Natural killer cell (primary cell): Measurements from ENCODE around the gene L3HYPDH. TPM values are rescaled to one million over a fixed set of nuclear protein-coding genes. Genes with fewer than 3 reads are reported as not detected.

Experiments
- ATAC-seq, 3 donors: fragments of 150-1000 bp in 2 of 3; fragments of 200-7000 bp in 1 of 3; cut with Tn5 transposase; 1 replicate in 1 of 3; 2 replicates in 2 of 3; pipeline ENCODE4 v1.10.0; 2021; ENCODE audit warnings: mild to moderate bottlenecking in 2 of 3, moderate library complexity in 2 of 3
- DNase-seq, 2 donors: peaks; one replicate each; pipeline versions ENCODE4 v3.0.0 to v3.0.0-alpha.2; 2013 to 2021; ENCODE audit warnings: mixed read lengths in 1 of 2
- H3K27ac ChIP-seq: one replicate; pipeline ENCODE4 v1.5.1; 2013; ENCODE audit warnings: mild to moderate bottlenecking, low read length
- H3K27me3 ChIP-seq: one replicate; pipeline ENCODE4 v1.6.1; 2013; ENCODE audit warnings: low read length; ENCODE audit not compliant: control insufficient read depth, insufficient read depth
- H3K36me3 ChIP-seq: one replicate; pipeline ENCODE4 v1.6.1; 2013; ENCODE audit warnings: low read length; ENCODE audit not compliant: control insufficient read depth, insufficient read depth
- H3K4me1 ChIP-seq: one replicate; pipeline ENCODE4 v1.6.1; 2013; ENCODE audit warnings: low read length; ENCODE audit not compliant: control insufficient read depth, insufficient read depth
- H3K4me3 ChIP-seq: one replicate; pipeline ENCODE4 v1.5.1; 2013; ENCODE audit warnings: low read length
- H3K9me3 ChIP-seq: one replicate; pipeline ENCODE4 v1.6.1; 2013; ENCODE audit warnings: low read length; ENCODE audit not compliant: control insufficient read depth, insufficient read depth
- H3K27ac Mint-ChIP-seq, 2 donors: one replicate each; pipeline ENCODE4 v1.8.0; 2022; ENCODE audit warnings: mild to moderate bottlenecking in 2 of 2, mixed read lengths in 2 of 2, moderate library complexity in 1 of 2
- H3K27me3 Mint-ChIP-seq, 2 donors: one replicate each; pipeline ENCODE4 v1.8.0; 2022; ENCODE audit warnings: low read depth in 2 of 2, mixed read lengths in 2 of 2
- H3K36me3 Mint-ChIP-seq: one replicate; pipeline ENCODE4 v1.8.0; 2022; ENCODE audit warnings: mixed read lengths
- H3K4me1 Mint-ChIP-seq, 2 donors: one replicate each; pipeline ENCODE4 v1.8.0; 2022; ENCODE audit warnings: mixed read lengths in 2 of 2
- H3K4me3 Mint-ChIP-seq: one replicate; pipeline ENCODE4 v1.8.0; 2022; ENCODE audit warnings: mild to moderate bottlenecking, moderate library complexity, mixed read lengths
- H3K9me3 Mint-ChIP-seq, 2 donors: one replicate each; pipeline ENCODE4 v1.8.0; 2022; ENCODE audit warnings: mixed read lengths in 2 of 2
- CTCF ChIP-seq: fragments of 200-600 bp; IDR thresholded peaks from one replicate; pipeline ENCODE4 v1.8.0; 2022; ENCODE audit warnings: antibody characterized with exemption
- WGBS: methylation state at CpG from one replicate; pipeline ENCODE4 v1.1.7; 2013; ENCODE audit warnings: missing lambda C conversion rate; ENCODE audit not compliant: insufficient coverage; 5-methylcytosine and 5-hydroxymethylcytosine counted together
- intact Hi-C: fragments of 100-400 bp; cut with micrococcal nuclease; formaldehyde crosslinking; loops from one replicate; pipeline ENCODE4 v1.14.2; 2022
- total RNA-seq, 4 donors: library from RNA; stranded (reverse); fragments of 120-200 nt in 1 of 4; gene quantifications; one replicate each; pipeline versions ENCODE4 v1.2.3 to v1.2.4, GENCODE V29; 2013 to 2022

L3HYPDH gene
- total RNA-seq, 3 donors from 2014 or later (not counting 1 experiment from before 2014, with no cell fraction given) = 13.3 to 18.8 (median 16.5) TPM

DNA sequence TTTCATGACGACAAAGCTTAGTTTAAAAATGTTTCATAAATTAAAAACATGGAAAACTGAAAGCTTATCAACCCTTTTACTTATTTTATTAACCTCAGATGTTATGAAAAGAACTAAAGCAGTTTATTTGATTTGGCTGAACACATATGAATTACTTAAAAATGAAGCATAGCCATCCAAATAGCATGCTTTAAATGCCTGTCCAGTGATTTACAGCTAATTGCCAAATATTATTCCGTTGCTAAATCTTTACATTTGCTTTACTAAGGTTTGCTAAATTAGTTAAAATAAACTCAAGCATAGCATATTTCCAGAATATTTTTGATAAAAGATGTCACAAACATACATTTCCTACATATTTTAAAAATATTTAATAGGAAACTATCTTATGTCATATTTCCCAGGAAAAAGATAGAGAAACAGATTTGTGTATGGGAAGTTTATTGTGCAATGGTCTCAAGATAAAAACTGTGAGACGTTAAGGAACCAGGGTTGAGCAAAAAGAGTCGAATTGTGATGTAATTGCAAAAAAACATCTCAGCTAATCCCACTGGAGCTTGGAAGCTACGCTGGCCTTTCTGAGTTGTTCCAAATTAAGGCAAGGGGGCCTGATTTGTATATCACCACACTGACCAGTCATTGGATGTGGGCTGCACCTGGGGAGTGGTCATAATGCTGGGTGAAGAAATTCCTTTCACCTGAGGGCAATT, 44.8 kb downstream of the L3HYPDH start:
- no peaks in the 10 kb centered on the region for H3K36me3 ChIP-seq
- no peak overlapping the region for H3K4me3 ChIP-seq
- no peaks in the 10 kb centered on the region for H3K36me3 Mint-ChIP-seq
- H3K4me3 Mint-ChIP-seq = no peak overlapping the region
- ATAC-seq (no peak), DNase-seq (no peak)
- intact Hi-C loops = no loop called here
- no peaks in the 10 kb centered on the region for H3K27me3 Mint-ChIP-seq
- H3K27ac Mint-ChIP-seq = no peak overlapping the region
- no peaks in the 10 kb centered on the region for H3K9me3 Mint-ChIP-seq
- H3K27ac ChIP-seq = no peak overlapping the region
- H3K4me1 ChIP-seq = no peaks in the 10 kb centered on the region
- 95% methylated on average over 4 of the region's 5 CpGs for WGBS
- H3K27me3 ChIP-seq = no peaks in the 10 kb centered on the region
- H3K4me1 Mint-ChIP-seq = no peaks in the 10 kb centered on the region
- no peak for TF ChIP-seq CTCF
- H3K9me3 ChIP-seq = no peaks in the 10 kb centered on the region

DNA sequence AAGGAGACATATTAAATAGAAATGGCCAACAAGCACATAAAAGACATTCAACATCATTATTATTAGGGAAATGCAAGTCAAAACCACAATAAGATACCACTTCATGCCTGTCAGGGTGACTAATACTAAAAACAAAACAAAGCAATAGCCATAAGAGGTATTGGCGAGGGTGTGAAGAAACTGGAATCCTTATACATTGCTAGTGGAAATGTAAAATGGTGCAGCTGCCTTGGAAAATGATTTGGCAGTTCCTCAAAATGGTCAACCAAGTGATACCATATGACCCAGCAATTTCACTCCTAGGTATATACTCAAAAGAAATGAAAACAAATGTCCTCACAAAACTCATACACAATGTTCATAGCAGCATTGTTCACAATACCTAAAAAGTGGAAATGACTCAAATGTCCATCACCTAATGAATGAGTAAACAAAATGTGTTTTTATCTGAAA, 46.0 kb downstream of the L3HYPDH start:
- H3K4me1 Mint-ChIP-seq = no peaks in the 10 kb centered on the region
- ATAC-seq (no peak), DNase-seq (no peak)
- 67% methylated on average over 1 of the region's 1 CpG for WGBS
- H3K4me3 Mint-ChIP-seq = no peak overlapping the region
- H3K36me3 ChIP-seq = no peaks in the 10 kb centered on the region
- no peaks in the 10 kb centered on the region for H3K9me3 Mint-ChIP-seq
- TF ChIP-seq CTCF = no peak
- no peak overlapping the region for H3K27ac Mint-ChIP-seq
- H3K36me3 Mint-ChIP-seq = no peaks in the 10 kb centered on the region
- no peaks in the 10 kb centered on the region for H3K27me3 Mint-ChIP-seq
- no peak overlapping the region for H3K27ac ChIP-seq
- no peak overlapping the region for H3K4me3 ChIP-seq
- no peaks in the 10 kb centered on the region for H3K27me3 ChIP-seq
- no peaks in the 10 kb centered on the region for H3K9me3 ChIP-seq
- no peaks in the 10 kb centered on the region for H3K4me1 ChIP-seq
- intact Hi-C loops = no loop called here

DNA sequence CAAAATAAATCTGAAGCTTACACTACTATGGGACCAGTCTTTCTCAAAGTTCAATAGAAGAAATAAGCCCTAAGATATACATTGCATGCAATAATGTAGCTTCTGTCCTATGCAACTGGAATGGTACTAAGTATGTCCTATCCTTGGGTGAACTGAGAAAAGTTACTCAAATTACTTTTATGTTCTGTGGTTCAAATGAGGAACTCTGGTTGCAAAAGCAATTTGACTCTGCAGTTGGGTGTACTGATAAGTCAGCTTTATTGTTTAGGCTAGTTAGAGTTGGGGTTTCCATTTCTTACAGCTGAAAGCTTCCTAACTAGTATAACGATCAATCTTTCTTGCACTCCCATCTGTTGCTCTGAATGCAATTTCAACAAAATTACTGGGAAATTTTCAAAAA, 48.2 kb downstream of the L3HYPDH start:
- no peaks in the 10 kb centered on the region for H3K27me3 Mint-ChIP-seq
- ATAC-seq = no peak
- 64% methylated on average over 1 of the region's 1 CpG for WGBS

More for the DNA sequence above, 48.2 kb downstream of the L3HYPDH start:
- H3K4me1 ChIP-seq = no peaks in the 10 kb centered on the region
- no peaks in the 10 kb centered on the region for H3K27me3 ChIP-seq
- H3K4me3 Mint-ChIP-seq = no peak overlapping the region
- no peaks in the 10 kb centered on the region for H3K9me3 Mint-ChIP-seq
- no peaks in the 10 kb centered on the region for H3K9me3 ChIP-seq
- no peak overlapping the region for H3K27ac Mint-ChIP-seq
- intact Hi-C loops = no loop called here
- H3K27ac ChIP-seq = no peak overlapping the region
- DNase-seq = no peak
- no peaks in the 10 kb centered on the region for H3K36me3 ChIP-seq
- no peak overlapping the region for H3K4me3 ChIP-seq
- H3K4me1 Mint-ChIP-seq = no peaks in the 10 kb centered on the region
- H3K36me3 Mint-ChIP-seq = no peaks in the 10 kb centered on the region
- no peak for TF ChIP-seq CTCF
